HK-2 (cell line): Measurements from ENCODE around the gene ZNF519.
A peak's percentile ranks its signal among the peaks of the same experiment; 100 is the strongest.
"Not testable (repeated sequence)": the region's sequence is repeated elsewhere in the genome, so short reads cannot be mapped to it uniquely, and the experiment has no call there.

Source experiments
- DNase-seq: peaks from one replicate; pipeline ENCODE4 v3.0.0-alpha.2; 2018; ENCODE audit not compliant: unreplicated experiment

ZNF519 gene

GRCh38 chr18:14132271-14132700, at the start of gene ZNF519:
Gene ZNF519 (minus strand): TSS chr18:14132435. CDS start chr18:14132277, 158 bp downstream.
- peak; percentile 87 for DNase-seq

- DNase-seq = no peak
Observed at GRCh38 chr18:14179306-14179705, 47.1 kb upstream of the ZNF519 start.

DNA sequence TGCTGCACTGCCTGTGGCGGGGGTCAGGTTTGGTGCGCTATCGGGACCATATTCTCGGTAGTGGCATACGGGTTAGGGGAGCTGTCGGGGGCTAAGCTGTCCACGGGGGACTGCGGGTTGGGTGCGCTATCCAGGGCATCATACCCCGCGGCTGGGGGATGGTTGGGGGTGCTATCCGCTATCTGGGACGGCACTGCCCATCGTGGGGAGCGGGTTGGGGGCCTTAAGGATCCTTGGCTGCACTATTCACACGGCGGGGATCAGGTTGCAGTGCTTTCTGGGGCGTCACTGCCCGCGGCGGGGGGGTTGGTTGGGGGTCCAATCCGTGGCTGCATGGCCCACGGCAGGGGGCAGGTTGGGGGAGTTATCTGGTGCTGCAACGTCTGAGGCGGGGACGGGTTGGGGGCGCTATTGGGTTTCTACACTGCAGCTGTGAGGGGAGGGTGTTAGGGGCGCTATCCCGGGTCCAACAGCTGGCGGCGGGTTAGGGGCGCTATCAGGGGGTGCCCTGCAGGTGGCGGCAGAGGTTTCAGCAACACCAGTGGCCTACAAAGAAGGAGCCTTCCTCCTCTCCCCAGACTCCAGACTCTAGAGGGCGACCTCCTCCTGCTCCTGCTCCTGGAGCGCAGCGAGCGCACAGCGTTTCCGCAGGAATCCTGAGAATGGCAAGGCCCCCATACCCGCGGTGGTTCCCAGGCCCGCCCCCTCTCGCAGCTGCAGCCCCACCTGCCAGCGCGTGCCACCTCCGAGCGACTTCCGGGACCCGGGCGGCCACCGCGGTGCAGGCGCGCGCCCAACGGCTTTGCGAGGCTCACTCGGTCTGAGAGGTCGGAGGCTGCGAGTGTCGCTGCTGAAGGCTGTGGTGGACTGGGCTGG, 46.3 kb upstream of the ZNF519 start:
- DNase-seq = peak; percentile 89

DNA sequence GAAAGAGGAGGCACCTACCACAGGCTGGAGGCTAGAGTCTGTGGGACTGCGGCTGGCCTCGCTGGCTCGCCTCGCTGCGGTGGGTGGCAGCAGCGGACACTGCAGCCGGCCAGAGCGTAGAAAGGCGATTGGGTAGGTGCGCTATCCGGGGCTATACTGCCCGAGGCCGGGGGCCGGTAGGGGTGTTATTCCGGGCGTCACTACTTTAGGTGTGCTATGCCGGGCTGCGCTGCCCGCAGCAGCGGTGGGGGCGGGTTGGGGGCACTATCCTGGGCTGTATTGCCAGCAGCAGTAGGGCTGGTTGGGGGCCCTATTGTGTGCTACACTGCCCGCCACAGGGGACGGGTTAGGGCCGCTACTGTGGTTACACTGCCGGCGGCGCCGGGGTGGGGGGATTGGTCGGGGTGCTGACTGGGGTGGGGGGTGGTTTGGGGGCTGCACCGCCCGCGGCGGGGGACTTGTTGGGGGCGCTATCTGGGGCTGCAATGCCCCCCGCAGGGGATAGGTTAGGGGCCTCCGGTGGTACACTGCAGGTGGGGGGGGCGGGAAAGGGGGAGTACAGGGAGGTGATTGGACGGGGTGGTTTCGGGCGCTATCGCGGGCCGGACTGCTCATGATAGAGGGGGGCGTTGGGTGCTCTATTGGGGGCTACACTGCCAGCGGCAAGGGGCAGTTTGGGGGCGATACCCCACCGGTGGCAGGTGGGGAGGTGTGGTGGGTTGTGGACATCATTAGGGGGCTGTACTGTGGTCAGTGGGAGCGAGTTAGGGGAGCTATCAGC, 45.5 kb upstream of the ZNF519 start:
- not testable (repeated sequence) for DNase-seq

DNA sequence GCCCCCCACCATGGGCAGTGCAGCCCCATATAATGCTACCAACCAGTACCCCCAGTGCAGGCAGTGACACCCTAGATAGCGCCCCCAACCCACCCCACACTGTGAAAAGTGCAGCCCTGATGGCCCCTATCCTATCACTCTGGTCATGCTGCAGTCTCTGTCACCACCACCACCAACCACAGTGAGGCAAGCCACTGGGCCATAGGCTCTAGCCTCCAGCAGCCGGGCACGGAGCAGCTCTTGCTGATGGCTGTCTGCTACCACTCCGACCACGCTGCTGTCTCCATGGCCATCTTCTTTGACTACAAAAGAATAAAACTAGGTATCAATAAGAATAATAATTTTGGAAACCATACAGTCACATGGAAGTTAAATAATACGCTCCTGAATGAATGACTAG, 43.2 kb upstream of the ZNF519 start:
- not testable (repeated sequence) for DNase-seq

GRCh38 chr18:14174706-14175085, 42.5 kb upstream of the ZNF519 start:
- DNase-seq = no peak

DNA sequence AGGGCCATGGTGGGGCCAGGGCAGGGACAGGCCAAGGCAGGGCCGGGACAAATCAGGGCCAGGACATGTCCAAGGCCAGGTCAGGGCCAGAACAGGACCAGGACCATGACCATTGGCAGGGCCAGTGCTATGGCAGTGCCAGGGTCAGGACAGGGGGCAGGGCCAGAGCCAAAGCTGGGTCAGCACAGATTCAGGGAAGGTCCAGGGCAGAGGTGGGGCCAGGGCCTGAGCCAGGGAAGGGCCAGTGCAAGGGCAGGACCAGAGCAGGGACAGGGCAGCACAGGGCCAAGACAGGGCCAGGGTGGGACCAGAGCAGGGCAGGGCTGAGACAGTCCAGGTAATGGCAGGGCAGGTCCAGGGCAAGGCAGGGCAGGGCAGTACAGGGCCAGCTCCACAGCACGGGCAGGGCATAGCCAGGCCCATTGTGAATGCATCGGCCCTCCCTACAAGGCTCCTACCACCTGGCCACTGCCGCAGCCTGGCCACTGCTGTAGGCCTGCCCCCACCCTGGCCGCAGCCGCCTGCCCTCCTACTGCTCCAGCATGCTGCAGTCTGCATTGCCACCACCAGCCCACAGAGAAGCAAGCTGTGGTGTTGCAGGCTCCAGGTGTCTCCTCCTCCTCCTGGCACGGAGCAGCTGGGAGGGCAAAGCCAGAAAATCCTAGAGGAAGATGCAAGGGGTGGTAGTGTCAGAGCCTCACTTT, 41.9 kb upstream of the ZNF519 start:
- not testable (repeated sequence) for DNase-seq

- not testable (repeated sequence) for DNase-seq
Observed at GRCh38 chr18:14173116-14173951, 41.1 kb upstream of the ZNF519 start.

- not testable (repeated sequence) for DNase-seq
Observed at GRCh38 chr18:14172142-14173115, 40.2 kb upstream of the ZNF519 start.

DNA sequence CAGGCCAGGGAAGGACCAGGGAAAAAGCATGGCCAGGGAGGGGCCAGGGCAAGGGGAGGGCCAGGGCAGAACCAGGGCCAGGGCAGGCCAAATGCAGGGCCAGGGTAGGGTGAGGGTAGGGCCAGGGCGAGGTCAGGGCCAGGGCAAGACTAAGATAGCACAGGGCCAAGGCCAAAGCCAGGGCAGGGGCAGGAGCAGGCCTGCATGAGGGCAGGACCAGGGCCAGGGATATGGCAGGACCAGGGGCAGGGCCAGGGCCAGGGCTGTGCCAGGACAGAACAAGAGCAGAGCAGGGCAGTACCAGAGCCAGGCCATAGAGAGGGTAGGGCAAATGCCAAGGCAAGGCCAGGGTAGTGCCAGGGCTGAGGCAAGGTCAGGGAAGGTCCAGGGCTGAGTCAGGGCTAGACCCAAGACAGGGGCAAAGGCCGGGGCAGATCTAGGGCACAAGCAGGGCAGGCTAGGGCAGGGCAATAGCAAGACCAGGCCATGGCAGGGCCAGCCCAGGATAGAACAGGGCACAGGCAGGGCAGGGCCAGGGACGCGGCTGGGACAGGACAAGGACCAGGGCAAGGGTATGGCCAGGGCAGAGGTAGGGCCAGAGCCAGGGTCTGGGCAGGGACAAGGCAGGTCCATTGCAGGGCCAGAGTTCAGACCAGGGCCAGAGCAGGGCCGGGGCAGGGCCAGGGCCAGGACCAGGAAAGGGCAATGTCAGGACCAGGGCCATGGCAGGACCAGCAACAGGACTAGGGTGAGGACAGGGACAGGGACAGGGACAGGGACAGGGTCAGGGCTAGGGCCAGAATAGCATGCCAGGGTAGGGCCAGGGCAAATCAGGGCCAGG, 39.3 kb upstream of the ZNF519 start:
- DNase-seq = not testable (repeated sequence)

- not testable (repeated sequence) for DNase-seq
Observed at GRCh38 chr18:14170367-14171036, 38.3 kb upstream of the ZNF519 start.

- DNase-seq = not testable (repeated sequence)
Observed at GRCh38 chr18:14162915-14163314, 30.7 kb upstream of the ZNF519 start.

DNA sequence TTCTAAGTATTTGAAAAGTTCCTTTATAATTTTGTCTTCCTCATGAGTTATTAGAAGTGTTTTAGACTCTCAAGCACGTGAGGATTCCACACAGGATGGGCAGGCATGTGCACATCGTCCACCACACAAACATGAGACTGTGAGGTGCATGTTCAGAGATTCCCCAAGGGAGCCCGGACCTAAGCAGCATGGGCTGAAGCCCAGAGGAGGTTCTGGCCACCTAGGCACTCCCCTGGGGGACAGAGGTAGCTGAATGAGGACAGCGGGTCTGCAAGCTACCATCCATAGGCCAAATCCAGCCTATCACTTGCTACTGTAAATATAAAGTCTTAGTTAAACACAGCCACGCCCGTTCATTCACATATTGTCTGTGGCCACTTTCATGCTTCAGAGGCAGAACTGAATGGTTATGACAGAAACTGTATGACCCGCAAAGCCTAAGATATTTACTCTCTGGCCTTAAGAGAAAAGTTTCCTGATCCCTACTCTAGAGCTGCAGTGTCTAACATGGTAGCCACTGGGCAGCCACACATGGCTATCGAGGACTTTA, 19.4 kb upstream of the ZNF519 start:
- DNase-seq = not testable (repeated sequence)

DNA sequence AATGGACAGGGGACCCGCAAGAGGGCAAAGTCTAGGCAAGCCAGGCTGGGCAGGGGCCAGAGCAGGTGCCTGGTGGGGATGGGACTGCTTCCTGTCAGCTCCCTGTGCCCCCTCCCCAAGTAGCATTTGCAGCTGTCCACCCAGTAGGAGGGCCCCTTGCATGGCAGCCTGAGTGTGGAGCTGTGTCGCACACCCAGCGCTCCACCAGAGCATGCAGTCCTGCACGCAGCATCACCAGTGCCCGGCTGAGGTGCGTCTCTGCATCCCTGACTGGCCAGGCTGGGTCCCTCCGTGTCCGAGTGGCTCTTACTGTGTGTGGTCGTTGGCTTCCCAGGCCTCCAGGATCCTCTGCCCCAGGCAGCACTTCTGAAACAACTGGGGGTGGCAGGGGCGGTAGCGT, 18.5 kb upstream of the ZNF519 start:
- not testable (repeated sequence) for DNase-seq

GRCh38 chr18:14149916-14150420, 17.7 kb upstream of the ZNF519 start:
- DNase-seq = not testable (repeated sequence)

DNA sequence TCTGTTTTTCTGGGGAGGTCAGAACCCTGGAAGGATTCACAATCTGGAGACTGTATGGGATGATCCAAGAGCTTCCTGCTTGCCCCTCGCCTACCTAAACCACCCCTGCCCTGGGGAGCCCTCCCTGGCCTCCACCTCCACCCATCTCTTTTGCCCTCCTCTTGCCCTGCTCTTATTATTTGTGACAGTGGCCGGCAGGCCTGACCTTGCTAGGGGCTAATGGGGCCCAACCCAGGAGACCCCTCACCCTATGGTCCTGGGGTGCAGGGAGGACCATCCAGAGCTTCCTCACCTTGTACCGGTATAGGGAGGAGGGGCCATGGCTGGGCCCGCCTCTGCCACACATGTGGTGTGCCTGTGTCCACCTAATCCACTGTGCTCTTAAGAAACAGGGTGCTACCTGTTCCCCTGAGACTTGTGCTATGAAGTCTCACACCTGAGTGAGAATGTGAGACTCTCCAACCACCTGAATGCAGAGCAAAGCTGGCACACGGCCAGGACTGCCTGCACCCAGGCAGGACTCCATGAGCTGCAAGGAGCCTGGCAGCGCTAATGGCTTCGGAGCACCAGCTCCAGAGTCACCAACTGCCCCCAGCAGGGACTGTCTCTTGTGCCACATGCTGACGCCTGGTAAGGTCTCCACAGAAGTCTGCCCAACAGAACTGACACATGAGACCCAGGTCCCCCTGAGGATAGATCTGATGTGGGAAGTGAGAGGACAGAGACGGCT, 17.1 kb upstream of the ZNF519 start:
- not testable (repeated sequence) for DNase-seq
